HCT116 (cell line): ENCODE data around the gene CNTNAP5.

Experiments used
- CTCF ChIP-seq, 3 experiments: fragments of 200-600 bp in 1 of 3; sonication (generic) in 1 of 3; IDR thresholded peaks in 2 of 3; conservative IDR thresholded peaks in 1 of 3; 2 replicates each; pipeline ENCODE4 v1.5.1; 2012 to 2017; ENCODE audit warnings: low read depth in 2 of 3, low read length in 2 of 3, antibody characterized with exemption in 1 of 3, borderline replicate concordance in 1 of 3, control low read depth in 1 of 3, mild to moderate bottlenecking in 1 of 3, mixed read lengths in 1 of 3, mixed run types in 1 of 3, moderate library complexity in 1 of 3; ENCODE audit not compliant: insufficient read depth in 1 of 3
- EZH2 ChIP-seq: fragments of 200-600 bp; sonication (generic); IDR thresholded peaks from 2 replicates; pipeline ENCODE4 v1.6.1; 2017; ENCODE audit warnings: antibody characterized with exemption, mixed run types
- MAX ChIP-seq: IDR thresholded peaks from 2 replicates; pipeline ENCODE4 v1.6.1; 2012
- POLR2A ChIP-seq: IDR thresholded peaks from 2 replicates; pipeline ENCODE4 v1.7.0; 2011; ENCODE audit warnings: borderline replicate concordance; ENCODE audit not compliant: insufficient read depth, insufficient read length; ENCODE audit errors: extremely low read depth
- POLR2AphosphoS5 ChIP-seq: IDR thresholded peaks from 2 replicates; pipeline ENCODE4 v1.6.1; 2011; ENCODE audit warnings: mild to moderate bottlenecking, low read depth, low read length, moderate library complexity
- SP1 ChIP-seq: IDR thresholded peaks from 2 replicates; pipeline ENCODE4 v1.6.1; 2012; ENCODE audit warnings: low read depth
- SRF ChIP-seq: IDR thresholded peaks from 2 replicates; pipeline ENCODE4 v1.6.1; 2012; ENCODE audit warnings: low read depth
- ZFX ChIP-seq: fragments of 450-650 bp; IDR thresholded peaks from 2 replicates; pipeline ENCODE4 v1.6.1; 2017
- TF ChIP-seq, protein P1 (sequence below): IDR thresholded peaks from 2 replicates; pipeline ENCODE4 v1.6.1; 2012; ENCODE audit warnings: low read depth

GRCh38 chr2:124639524-124639923, 614.4 kb downstream of the CNTNAP5 start:
- no peak for TF ChIP-seq POLR2A
- TF ChIP-seq CTCF (IDR thresholded peaks at IDR 0.05 in 2 of 3, conservative IDR thresholded peaks at IDR 0.05 in 1 of 3; ENCODE audit: borderline replicate concordance in 1 of 3, insufficient read depth in 1 of 3, low read depth in 2 of 3, low read length in 2 of 3): no peak
- TF ChIP-seq POLR2AphosphoS5: no peak
- no peak for TF ChIP-seq ZFX
- no peak for TF ChIP-seq MAX
- TF ChIP-seq, protein P1, sequence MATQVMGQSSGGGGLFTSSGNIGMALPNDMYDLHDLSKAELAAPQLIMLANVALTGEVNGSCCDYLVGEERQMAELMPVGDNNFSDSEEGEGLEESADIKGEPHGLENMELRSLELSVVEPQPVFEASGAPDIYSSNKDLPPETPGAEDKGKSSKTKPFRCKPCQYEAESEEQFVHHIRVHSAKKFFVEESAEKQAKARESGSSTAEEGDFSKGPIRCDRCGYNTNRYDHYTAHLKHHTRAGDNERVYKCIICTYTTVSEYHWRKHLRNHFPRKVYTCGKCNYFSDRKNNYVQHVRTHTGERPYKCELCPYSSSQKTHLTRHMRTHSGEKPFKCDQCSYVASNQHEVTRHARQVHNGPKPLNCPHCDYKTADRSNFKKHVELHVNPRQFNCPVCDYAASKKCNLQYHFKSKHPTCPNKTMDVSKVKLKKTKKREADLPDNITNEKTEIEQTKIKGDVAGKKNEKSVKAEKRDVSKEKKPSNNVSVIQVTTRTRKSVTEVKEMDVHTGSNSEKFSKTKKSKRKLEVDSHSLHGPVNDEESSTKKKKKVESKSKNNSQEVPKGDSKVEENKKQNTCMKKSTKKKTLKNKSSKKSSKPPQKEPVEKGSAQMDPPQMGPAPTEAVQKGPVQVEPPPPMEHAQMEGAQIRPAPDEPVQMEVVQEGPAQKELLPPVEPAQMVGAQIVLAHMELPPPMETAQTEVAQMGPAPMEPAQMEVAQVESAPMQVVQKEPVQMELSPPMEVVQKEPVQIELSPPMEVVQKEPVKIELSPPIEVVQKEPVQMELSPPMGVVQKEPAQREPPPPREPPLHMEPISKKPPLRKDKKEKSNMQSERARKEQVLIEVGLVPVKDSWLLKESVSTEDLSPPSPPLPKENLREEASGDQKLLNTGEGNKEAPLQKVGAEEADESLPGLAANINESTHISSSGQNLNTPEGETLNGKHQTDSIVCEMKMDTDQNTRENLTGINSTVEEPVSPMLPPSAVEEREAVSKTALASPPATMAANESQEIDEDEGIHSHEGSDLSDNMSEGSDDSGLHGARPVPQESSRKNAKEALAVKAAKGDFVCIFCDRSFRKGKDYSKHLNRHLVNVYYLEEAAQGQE: no peak
- TF ChIP-seq EZH2: no peak
- no peak for TF ChIP-seq SRF
- no peak for TF ChIP-seq SP1
